KOPT-K1 (cell line): ENCODE measurements around the gene TRANK1.
"Not testable (repeated sequence)": the region's sequence is repeated elsewhere in the genome, so short reads cannot be mapped to it uniquely, and the experiment has no call there.

Source experiments
- H3K27ac ChIP-seq: fragments of 200-600 bp; sonication (generic); 2 replicates; pipeline ENCODE4 v1.5.1; 2016; ENCODE audit warnings: antibody characterized with exemption, mild to moderate bottlenecking, low read depth, low read length; ENCODE audit not compliant: poor library complexity, severe bottlenecking
- H3K36me3 ChIP-seq: fragments of 200-600 bp; sonication (generic); 2 replicates; pipeline ENCODE4 v1.5.1; 2017; ENCODE audit warnings: antibody characterized with exemption, mild to moderate bottlenecking, low read length, moderate library complexity; ENCODE audit not compliant: insufficient read depth
- H3K9me3 ChIP-seq: fragments of 200-600 bp; sonication (generic); 2 replicates; pipeline ENCODE4 v1.5.1; 2017; ENCODE audit warnings: antibody characterized with exemption, low read length, mild to moderate bottlenecking; ENCODE audit not compliant: insufficient read depth, poor library complexity, severe bottlenecking

TRANK1 gene

GRCh38 chr3:36918050-36918449 lies 26.8 kb downstream of the TRANK1 start:
- no peak overlapping the region for H3K27ac ChIP-seq
- H3K9me3 ChIP-seq: peaks cover 17% of the 10 kb centered on the region

GRCh38 chr3:36911990-36912804 lies 32.7 kb downstream of the TRANK1 start:
- no peaks in the 10 kb centered on the region for H3K36me3 ChIP-seq
- no peaks in the 10 kb centered on the region for H3K9me3 ChIP-seq
- H3K27ac ChIP-seq: peak overlapping the region; percentile 82

More at GRCh38 chr3:36918050-36918449, 26.8 kb downstream of the TRANK1 start:
- H3K36me3 ChIP-seq: no peaks in the 10 kb centered on the region

- no peak overlapping the region for H3K27ac ChIP-seq
- no peaks in the 10 kb centered on the region for H3K36me3 ChIP-seq
- H3K9me3 ChIP-seq: no peaks in the 10 kb centered on the region
Measured at GRCh38 chr3:36909666-36910065, 35.2 kb downstream of the TRANK1 start.

GRCh38 chr3:36909181-36909580 lies 35.7 kb downstream of the TRANK1 start:
- peak overlapping the region; percentile 76 for H3K27ac ChIP-seq
- no peaks in the 10 kb centered on the region for H3K9me3 ChIP-seq
- H3K36me3 ChIP-seq: no peaks in the 10 kb centered on the region

GRCh38 chr3:36908647-36909180 lies 36.1 kb downstream of the TRANK1 start:
- Histone ChIP-seq H3K9me3 (no peaks in the 10 kb centered on the region), H3K36me3 (no peaks in the 10 kb centered on the region), H3K27ac (peak overlapping the region; percentile 76)

GRCh38 chr3:36907911-36908646 lies 36.8 kb downstream of the TRANK1 start:
- Histone ChIP-seq H3K36me3 (no peaks in the 10 kb centered on the region), H3K9me3 (no peaks in the 10 kb centered on the region), H3K27ac (peak overlapping the region; percentile 76)

- Histone ChIP-seq H3K36me3 (no peaks in the 10 kb centered on the region; the same call in 1 of the 2 replicates), H3K27ac (peak overlapping the region; percentile 29), H3K9me3 (no peaks in the 10 kb centered on the region)
Measured at GRCh38 chr3:36906504-36907149, 38.2 kb downstream of the TRANK1 start.

GRCh38 chr3:36905545-36905944 lies 39.3 kb downstream of the TRANK1 start:
- H3K36me3 ChIP-seq: no peaks in the 10 kb centered on the region; the same call in 1 of the 2 replicates
- H3K9me3 ChIP-seq: no peaks in the 10 kb centered on the region
- peak overlapping the region; percentile 21 for H3K27ac ChIP-seq

GRCh38 chr3:36904641-36905040 lies 40.2 kb downstream of the TRANK1 start:
- peaks cover 3% of the 10 kb centered on the region; the same call in 1 of the 2 replicates for H3K36me3 ChIP-seq
- H3K9me3 ChIP-seq: no peaks in the 10 kb centered on the region
- no peak overlapping the region for H3K27ac ChIP-seq

- not testable (repeated sequence) for H3K27ac ChIP-seq, H3K9me3 ChIP-seq, H3K36me3 ChIP-seq
Measured at GRCh38 chr3:36904065-36904464, 40.8 kb downstream of the TRANK1 start.

GRCh38 chr3:36903119-36903882 lies 41.6 kb downstream of the TRANK1 start:
- Histone ChIP-seq H3K9me3 (no peaks in the 10 kb centered on the region), H3K36me3 (peaks cover 17% of the 10 kb centered on the region; the same call in 1 of the 2 replicates), H3K27ac (peak overlapping the region; percentile 46)

- Histone ChIP-seq H3K36me3 (peaks cover 22% of the 10 kb centered on the region), H3K9me3 (no peaks in the 10 kb centered on the region), H3K27ac (peak overlapping the region; percentile 62)
Measured at GRCh38 chr3:36901588-36901987, 43.3 kb downstream of the TRANK1 start.

- no peaks in the 10 kb centered on the region for H3K9me3 ChIP-seq
- peaks cover 22% of the 10 kb centered on the region for H3K36me3 ChIP-seq
- peak overlapping the region; percentile 62 for H3K27ac ChIP-seq
Measured at GRCh38 chr3:36900474-36901443, 44.1 kb downstream of the TRANK1 start.
